Measurements from ENCODE around the gene RFTN1. TPM values are rescaled to one million over a fixed set of nuclear protein-coding genes. Genes with fewer than 3 reads are reported as not detected.

The RFTN1 gene
- total RNA-seq, 3 donors from 2014 or later, result 6.9 to 12.6 (median 9.7) TPM

DNA sequence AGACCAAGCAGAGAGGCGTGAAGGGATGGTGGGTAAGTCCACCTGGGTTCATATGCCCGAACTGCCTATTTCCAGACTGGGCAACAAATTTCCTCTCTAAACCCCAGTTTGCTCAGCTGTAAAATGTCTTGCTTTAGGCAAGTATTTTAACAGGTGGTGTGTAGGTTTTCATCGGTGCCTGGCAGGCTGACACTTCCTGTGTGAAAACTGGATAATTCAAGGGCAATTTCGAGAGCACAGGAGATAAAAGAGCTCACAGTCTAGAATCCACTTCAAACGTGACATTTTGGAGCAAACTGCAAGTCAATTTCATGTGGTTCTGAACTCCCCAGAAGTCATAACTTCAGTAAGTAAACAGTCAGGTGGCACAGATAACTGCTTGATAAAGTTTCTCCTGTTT is 136.3 kb downstream of the RFTN1 start:
- Histone ChIP-seq H3K9me3 (no peaks in the 10 kb centered on the region), H3K36me3 (ENCODE audit: low read depth) (no peaks in the 10 kb centered on the region), H3K4me1 (ENCODE audit: low read depth) (no peaks in the 10 kb centered on the region), H3K4me3 (no peak overlapping the region)
- ATAC-seq, result peak; percentile 5
- TF ChIP-seq, protein P1, sequence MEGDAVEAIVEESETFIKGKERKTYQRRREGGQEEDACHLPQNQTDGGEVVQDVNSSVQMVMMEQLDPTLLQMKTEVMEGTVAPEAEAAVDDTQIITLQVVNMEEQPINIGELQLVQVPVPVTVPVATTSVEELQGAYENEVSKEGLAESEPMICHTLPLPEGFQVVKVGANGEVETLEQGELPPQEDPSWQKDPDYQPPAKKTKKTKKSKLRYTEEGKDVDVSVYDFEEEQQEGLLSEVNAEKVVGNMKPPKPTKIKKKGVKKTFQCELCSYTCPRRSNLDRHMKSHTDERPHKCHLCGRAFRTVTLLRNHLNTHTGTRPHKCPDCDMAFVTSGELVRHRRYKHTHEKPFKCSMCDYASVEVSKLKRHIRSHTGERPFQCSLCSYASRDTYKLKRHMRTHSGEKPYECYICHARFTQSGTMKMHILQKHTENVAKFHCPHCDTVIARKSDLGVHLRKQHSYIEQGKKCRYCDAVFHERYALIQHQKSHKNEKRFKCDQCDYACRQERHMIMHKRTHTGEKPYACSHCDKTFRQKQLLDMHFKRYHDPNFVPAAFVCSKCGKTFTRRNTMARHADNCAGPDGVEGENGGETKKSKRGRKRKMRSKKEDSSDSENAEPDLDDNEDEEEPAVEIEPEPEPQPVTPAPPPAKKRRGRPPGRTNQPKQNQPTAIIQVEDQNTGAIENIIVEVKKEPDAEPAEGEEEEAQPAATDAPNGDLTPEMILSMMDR (IDR thresholded peaks at IDR 0.05), result no peak
- DNase-seq, result no peak
- intact Hi-C loops (cut with DNase I, micrococcal nuclease), result no loop called here

- intact Hi-C loops (cut with DNase I, micrococcal nuclease), result no loop called here
- DNase-seq (no peak), ATAC-seq (no peak)
- H3K9me3 ChIP-seq, result no peaks in the 10 kb centered on the region
- H3K36me3 ChIP-seq (ENCODE audit: low read depth), result no peaks in the 10 kb centered on the region
- no peak overlapping the region for H3K4me3 ChIP-seq
- TF ChIP-seq, protein P1 (IDR thresholded peaks at IDR 0.05), result no peak
- H3K4me1 ChIP-seq (ENCODE audit: low read depth), result no peaks in the 10 kb centered on the region
These were observed 137.6 kb downstream of the RFTN1 start for GRCh38 chr3:16375891-16376290.

- Histone ChIP-seq H3K9me3 (no peaks in the 10 kb centered on the region), H3K4me3 (no peak overlapping the region), H3K36me3 (ENCODE audit: low read depth) (no peaks in the 10 kb centered on the region), H3K4me1 (ENCODE audit: low read depth) (no peaks in the 10 kb centered on the region)
- TF ChIP-seq, protein P1 (IDR thresholded peaks at IDR 0.05), result no peak
- DNase-seq, result no peak
- ATAC-seq, result no peak
- intact Hi-C loops (cut with DNase I, micrococcal nuclease), result no loop called here
These were observed 138.6 kb downstream of the RFTN1 start for GRCh38 chr3:16374935-16375245.

DNA sequence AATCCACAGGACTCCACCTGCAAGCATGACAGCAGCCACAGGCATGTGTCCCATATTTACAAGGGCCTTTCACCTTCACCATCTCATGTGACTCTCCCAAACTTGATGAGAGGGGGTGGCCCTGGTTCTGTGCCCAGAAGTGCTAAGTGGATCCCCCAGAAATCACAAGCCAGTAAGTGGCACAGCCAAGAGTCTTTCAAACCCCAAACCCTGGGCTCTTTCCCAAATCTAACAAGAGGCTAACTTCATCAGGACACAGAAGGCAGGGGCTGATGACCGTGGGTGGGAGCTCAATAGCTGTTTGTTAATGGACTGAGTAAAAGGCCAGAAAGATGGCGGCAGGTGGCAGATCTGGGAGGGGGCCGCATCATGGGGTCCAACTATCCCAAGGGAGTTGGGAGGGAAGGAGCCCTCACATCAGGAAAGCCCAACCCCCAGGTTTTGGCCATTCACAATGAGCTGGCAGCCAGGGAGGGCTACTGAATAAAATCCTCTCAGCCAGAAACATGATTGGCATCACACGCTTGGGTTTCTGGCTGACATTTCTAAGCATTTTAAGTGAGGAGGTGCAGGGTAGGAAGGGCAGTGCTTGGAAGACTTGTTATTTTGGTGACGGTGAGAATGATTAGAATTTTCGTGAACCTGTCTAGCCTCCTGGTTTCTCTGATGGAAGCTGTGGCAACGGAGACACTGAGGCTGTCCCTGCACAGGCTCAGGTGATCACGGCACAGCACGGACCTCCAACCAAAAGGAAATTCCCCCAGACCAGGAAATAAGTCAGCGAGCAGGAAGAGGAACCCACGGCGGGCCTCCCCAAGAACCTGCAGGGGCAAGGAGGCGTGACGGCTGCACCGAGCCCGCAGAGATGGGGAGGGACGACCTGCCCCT is 139.2 kb downstream of the RFTN1 start:
- Histone ChIP-seq H3K9me3 (no peaks in the 10 kb centered on the region), H3K4me1 (ENCODE audit: low read depth) (no peaks in the 10 kb centered on the region), H3K36me3 (ENCODE audit: low read depth) (no peaks in the 10 kb centered on the region), H3K4me3 (no peak overlapping the region)
- TF ChIP-seq, protein P1 (IDR thresholded peaks at IDR 0.05), result no peak
- ATAC-seq, result peak; percentile 15
- intact Hi-C loops (cut with DNase I, micrococcal nuclease), result no loop called here
- peak in 1 of 3 donors; percentile 68 for DNase-seq

DNA sequence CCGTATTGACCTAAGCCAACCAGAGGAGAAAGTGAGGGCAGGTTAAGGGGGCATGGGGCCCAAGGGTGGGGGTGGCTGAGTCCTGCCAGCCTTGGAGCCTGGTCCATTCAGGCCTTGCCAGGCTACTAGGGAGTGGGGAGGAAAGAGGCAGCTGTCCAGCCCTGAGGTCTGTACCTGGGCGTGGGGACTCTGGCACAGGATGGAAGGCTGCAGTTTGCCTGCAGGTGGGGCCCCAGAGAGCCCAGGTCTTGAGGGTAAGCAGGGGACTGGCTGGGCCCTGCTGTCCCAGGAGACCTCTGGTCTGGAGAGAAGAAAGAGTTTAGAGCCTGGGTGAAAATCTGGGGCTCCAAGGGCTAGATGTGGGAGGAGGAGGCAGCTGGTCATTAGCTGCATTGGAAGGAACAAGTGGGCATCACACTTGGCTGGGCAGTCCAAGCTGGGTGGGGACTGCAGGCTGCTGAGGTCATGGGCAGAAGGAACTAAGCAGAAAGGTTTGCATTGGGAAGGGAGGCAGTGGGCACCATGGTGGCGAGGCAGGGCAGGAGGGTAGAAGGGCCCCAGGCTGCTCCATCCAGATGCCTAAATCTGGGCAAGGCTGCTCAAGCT is 140.1 kb downstream of the RFTN1 start:
- Histone ChIP-seq H3K9me3 (no peaks in the 10 kb centered on the region), H3K4me3 (no peak overlapping the region), H3K4me1 (ENCODE audit: low read depth) (no peaks in the 10 kb centered on the region), H3K36me3 (ENCODE audit: low read depth) (no peaks in the 10 kb centered on the region)
- TF ChIP-seq, protein P1 (IDR thresholded peaks at IDR 0.05), result no peak
- intact Hi-C loops (cut with DNase I, micrococcal nuclease), result no loop called here
- DNase-seq, result no peak
- ATAC-seq, result no peak

Measured in mucosa of descending colon (tissue), 3 donors.